ENCODE results near the gene NFYA.

NFYA gene

GRCh38 chr6:41072836-41073202 lies at the start of gene NFYA:
NFYA (plus strand) TSS chr6:41072974; CDS start chr6:41079090, 6,116 bp downstream.
- peak; percentile 100 for DNase-seq (ENCODE audit: low read depth)

GRCh38 chr6:41023114-41023513 lies 49.7 kb upstream of the NFYA start:
- DNase-seq (ENCODE audit: low read depth) = no peak

DNA sequence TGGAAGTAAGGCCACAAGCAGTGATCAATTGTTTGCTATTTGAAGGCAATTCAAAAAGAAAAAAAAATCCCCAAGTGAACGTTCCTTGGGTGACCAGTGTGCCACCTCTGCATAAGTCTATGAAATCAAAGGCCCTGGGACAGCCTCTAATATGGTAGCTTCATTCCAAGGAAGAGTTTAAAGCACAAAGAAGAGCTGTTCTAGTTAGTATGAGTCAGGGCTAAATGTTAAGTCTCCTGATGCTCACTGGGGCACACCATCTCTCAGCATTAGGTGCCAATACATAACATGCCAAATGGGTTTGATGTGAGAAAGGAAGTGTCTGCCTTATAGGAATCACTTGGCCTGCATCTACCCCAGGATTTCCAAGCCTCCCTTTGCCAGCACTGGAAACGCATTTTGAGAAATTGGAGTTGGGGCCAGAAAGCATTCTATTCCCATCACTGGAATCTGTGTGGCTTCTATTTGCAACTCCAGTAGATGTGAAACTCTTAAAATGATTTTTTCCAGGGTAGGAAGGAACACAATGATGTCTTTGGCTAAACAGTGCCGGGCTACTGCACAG lies 46.7 kb upstream of the NFYA start:
- no peak for DNase-seq (ENCODE audit: low read depth)

DNA sequence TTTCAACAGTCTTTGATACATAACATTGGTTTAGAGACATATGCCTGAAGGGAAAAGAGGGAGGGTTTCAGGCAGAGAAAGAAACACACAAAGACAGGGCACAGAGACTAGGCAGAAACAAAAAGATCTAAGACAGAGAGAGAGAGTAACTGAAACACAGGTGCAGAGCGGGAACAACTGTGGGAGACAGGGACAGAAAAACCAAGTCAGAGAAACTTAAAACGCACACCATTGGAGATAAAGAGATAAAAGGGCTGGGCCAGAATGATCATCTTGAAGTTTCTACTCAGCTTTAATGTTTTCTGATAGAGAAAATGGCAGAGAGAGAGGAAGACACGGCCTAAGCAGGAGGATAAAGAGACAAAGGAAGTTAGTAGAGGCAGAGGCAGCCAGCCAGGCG lies 45.5 kb upstream of the NFYA start:
- no peak for DNase-seq (ENCODE audit: low read depth)

DNA sequence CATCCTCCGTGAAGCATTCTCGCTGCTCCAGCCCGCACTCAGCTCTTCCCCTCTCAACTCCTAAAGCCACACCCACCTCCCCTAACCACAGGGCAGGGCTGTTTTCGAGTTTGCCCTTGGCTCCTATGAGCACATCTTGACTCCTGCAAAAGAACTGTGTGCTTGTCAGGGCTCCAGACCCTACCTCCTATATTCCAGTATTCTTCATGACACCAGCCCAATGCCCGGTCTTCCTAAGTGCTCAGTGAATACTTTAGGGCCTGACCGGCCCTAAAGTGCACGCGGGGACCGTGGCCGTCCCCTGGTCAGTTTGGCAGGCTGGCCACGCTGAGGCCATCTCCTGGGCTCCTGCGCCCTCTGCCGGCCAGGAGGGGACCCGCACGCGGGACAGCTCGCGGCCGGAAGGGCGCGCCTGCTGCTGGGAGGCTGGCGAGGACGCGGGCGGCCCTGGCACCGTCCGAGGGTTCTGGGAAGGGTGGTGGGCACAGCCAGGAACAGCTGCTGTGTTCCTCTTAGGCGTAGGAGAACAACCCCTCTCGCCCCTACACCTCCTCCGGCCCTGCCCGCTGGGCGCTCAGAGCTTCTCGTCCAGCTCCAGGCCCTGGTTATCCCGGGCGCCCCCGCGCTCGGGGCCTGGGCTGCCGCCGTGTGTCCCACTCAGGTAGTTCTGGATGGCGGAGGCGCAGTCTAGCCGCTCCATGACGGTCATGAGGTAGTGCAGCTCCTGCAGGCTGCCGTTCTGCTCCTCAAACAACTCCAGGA lies 44.8 kb upstream of the NFYA start:
- DNase-seq (ENCODE audit: low read depth) = peak; percentile 59

DNA sequence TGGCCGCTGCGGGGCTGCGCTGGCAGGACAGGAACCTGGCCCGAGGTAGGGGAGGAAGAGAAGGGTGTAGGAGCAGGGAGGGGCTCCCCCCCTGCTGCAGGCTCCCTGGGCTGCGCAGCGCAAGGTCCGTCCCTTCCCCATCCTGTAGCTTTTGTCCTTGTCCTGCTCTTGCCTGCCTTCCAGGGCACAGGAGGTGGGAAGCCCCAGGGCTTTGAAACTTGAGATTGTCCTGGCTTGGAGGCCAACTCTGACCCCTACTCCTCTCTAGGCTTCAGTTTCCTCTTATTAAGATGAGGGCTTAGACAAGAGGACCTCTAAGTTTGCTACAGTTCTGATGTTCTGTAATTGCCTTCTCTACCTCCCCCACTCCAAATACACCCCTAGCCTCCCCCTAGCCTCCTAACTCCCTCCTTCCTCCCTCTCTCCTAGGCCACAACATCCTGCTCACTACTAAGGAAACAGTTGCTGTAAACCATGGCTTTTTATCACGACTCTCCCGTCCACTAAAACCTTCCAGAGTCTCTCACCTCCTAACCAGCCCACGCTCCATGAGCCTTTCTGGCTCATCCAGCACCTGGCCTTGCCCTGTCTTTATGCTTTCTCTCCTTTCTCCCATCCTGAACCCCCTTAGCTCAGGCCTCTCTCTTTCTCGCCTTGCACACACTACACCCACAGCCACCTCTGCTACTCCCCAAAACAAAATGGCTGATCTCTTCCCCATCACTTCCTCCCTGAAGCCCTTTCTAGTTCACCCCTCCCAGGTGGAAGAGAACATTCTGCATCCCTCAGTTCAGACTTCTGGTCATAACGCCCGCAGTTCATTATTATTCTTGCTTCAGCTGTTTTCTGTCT lies 44.0 kb upstream of the NFYA start:
- DNase-seq (ENCODE audit: low read depth) = no peak

GRCh38 chr6:41032830-41033229 lies 39.9 kb upstream of the NFYA start:
- DNase-seq (ENCODE audit: low read depth) = no peak

GRCh38 chr6:41033776-41034175 lies 39.0 kb upstream of the NFYA start:
- DNase-seq (ENCODE audit: low read depth) = no peak

- DNase-seq (ENCODE audit: low read depth) = no peak
Measured at GRCh38 chr6:41036186-41036585, 36.6 kb upstream of the NFYA start.

DNA sequence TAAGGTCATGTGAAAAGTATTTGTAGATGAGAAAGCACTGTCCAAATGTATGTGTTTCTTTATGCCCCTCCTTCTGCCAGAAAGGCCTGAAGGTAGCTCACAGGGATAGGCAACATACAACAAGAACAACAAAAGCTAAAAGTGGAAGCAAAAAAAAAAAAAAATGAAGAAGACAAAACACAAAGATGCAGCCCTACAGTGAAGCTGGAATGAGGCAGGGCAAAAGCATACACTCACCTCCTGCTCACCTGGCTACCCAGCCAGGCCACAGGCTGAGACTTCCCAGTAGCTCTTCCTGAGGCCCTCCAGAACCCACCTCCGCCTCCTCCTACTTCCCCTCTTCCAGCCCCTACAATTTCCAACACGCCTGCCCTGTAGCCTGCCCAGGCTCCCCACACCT lies 36.2 kb upstream of the NFYA start:
- no peak for DNase-seq (ENCODE audit: low read depth)

- no peak for DNase-seq (ENCODE audit: low read depth)
Measured at GRCh38 chr6:41037107-41037900, 35.5 kb upstream of the NFYA start.

GRCh38 chr6:41038205-41038604 lies 34.6 kb upstream of the NFYA start:
- DNase-seq (ENCODE audit: low read depth) = no peak

DNA sequence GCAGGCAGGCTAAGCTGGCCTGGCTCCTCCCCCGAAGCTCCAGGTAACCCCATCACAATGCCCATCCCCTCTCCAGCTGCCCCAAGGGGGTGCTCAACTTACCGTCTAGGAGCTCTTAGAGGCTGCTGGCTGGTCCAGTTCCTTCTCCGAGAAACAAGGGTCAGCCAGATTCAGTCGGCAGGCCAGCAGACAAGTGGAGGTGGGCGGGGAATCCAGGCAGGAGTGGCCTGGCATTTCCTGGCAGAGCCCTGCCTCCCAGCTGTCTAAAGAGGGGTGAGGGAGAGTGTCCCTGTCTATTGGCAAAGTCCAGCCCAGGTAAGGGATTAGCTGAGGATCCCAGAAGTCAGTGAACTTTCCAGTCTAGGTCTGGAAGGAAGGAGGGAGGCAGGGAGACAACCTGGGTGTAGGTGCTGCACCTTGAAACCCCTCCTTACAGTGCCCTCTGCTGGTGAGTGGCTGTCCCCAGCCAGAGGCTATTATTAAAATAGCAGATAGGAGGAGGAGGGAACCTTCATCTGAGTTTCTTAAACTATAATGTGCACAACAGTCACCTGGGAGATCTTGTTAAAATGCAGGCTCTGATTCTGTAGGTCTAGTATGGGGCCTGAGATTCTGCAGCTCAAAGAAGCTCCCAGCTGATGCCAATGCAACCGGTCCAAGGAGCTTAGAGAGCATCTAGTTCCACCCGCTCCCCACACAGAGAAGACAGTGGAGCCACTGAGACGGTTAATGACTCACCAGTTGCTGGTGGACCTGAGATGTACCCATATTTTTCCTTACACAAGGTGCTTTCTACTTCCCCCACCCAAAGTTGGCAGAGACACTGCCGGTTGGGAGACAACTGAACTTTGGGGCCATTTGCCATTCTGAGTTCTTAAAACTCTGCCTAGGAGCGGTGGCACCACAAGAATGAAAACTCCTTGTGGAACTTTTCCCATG lies 33.4 kb upstream of the NFYA start, which contains the start of gene UNC5CL:
UNC5CL (minus strand) TSS at position 162 of the 939 bp plus-strand sequence. CDS start 4,147 bp downstream, outside the sequence.
- DNase-seq (ENCODE audit: low read depth) = peak; percentile 28

- no peak for DNase-seq (ENCODE audit: low read depth)
Measured at GRCh38 chr6:41040101-41040939, 32.5 kb upstream of the NFYA start.

DNA sequence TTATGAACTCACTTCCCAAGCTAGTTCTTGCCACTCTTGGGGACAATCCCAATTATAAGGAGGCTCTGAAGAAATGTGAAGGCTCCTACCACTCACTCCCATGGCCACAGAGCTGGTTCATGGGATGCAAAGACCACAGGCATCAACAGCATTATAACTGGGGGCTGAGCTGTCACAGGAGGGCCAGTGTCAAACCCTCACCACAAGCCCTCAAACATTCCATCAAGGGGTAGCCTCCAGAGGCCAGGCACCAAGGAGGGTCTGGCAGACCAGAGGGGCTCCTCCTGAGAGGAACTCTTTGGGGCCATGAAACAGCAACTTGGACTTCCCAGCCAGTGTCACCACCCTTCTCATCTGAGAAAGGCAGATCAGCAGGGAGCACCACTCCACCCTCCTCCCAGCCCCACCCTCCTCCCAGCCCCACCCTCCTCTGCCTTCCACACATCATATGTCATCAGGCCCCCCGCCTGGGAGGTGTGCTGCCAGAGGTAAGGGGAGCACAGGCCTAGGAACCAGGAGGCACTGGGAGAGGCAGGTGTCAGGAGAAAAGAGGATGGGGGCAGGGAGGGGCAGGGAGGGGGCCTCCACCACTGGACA lies 31.7 kb upstream of the NFYA start:
- no peak for DNase-seq (ENCODE audit: low read depth)

DNA sequence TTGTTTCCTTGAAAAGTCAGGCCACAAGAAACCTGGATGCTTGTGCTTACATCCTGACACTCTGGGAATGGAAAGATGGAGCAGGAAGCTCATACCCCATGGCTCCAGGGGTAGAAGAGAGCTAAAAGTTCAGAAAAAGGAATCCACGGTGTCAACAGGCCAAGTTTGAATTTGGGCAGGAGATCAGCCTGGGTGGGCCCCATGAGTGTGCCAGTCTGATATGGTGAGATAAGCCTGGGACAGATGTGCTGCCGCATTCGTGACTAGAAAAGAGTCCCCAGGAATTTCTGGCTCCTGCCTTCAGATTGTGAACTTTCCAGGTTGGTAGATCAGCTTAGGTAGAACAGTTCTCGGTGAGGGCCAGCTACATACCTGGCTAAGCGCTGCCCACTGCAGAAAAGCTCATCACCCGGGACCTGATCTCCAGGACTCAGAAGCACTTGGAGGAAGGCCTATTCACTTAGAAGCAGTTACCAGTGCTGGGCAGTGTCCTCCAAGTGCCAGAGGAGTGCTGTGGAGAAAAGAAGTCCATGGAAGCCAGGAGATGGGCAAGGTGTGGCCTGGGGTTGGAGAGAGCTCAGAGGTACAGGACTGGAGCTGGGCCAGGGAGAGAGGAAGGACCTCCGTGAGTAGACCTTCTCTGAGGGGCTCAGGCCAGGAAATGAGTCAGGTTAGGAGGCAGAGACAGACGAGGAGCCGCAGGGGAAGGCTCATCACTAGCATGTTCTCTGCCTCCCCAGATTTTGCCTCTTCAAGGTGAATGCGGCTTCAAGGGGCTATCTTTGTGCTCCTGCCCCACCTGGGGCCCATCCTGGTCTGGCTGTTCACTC lies 30.3 kb upstream of the NFYA start, which contains the start of gene TSPO2:
TSPO2 (plus strand) TSS at position 242 of the 830 bp plus-strand sequence; CDS start at position 761, 519 bp downstream.
- no peak for DNase-seq (ENCODE audit: low read depth)

- DNase-seq (ENCODE audit: low read depth) = no peak
Measured at GRCh38 chr6:41043151-41043550, 29.6 kb upstream of the NFYA start.

GRCh38 chr6:41045664-41046063 lies 27.1 kb upstream of the NFYA start:
- DNase-seq (ENCODE audit: low read depth) = no peak

- no peak for DNase-seq (ENCODE audit: low read depth)
Measured at GRCh38 chr6:41046084-41046483, 26.7 kb upstream of the NFYA start.
